HL-60/S4 treated with phorbol 12-myristate 13-acetate at 8.2 ng/mL for 4 days and 3 days (cell line): ENCODE measurements around the gene GRIN3B.

Source experiments
- in situ Hi-C: fragments of 300-500 bp; cut with MboI; formaldehyde crosslinking; loops from 2 replicates; pipeline ENCODE4 v1.15.0; 2022; ENCODE audit warnings: low sequenced_read_pairs

Gene GRIN3B

GRCh38 chr19:1004204-1004802, 4.1 kb downstream of the GRIN3B start:
- in situ Hi-C loops, result no loop called here

GRCh38 chr19:1004803-1005664, 4.8 kb downstream of the GRIN3B start:
- in situ Hi-C loops, result no loop called here

- in situ Hi-C loops, result no loop called here
Measured at GRCh38 chr19:1006711-1007398, 6.6 kb downstream of the GRIN3B start.

GRCh38 chr19:1007399-1008251, 7.4 kb downstream of the GRIN3B start:
- in situ Hi-C loops, result no loop called here

- in situ Hi-C loops, result no loop called here
Measured at GRCh38 chr19:1008268-1009040, 8.2 kb downstream of the GRIN3B start.

GRCh38 chr19:1009041-1009980, 9.1 kb downstream of the GRIN3B start:
- in situ Hi-C loops, result no loop called here

GRCh38 chr19:1009981-1010538, 9.8 kb downstream of the GRIN3B start:
- in situ Hi-C loops, result no loop called here

GRCh38 chr19:1010586-1011510, 10.6 kb downstream of the GRIN3B start:
- in situ Hi-C loops, result no loop called here

- in situ Hi-C loops, result no loop called here
Measured at GRCh38 chr19:1011831-1012333, 11.7 kb downstream of the GRIN3B start.

- in situ Hi-C loops, result no loop called here
Measured at GRCh38 chr19:1012334-1012733, 12.1 kb downstream of the GRIN3B start.

- in situ Hi-C loops, result no loop called here
Measured at GRCh38 chr19:1013218-1013617, 13.0 kb downstream of the GRIN3B start.

GRCh38 chr19:1014161-1015060, 14.2 kb downstream of the GRIN3B start:
- in situ Hi-C loops, result no loop called here

GRCh38 chr19:1015061-1015781, 15.0 kb downstream of the GRIN3B start:
- in situ Hi-C loops, result no loop called here

- in situ Hi-C loops, result no loop called here
Measured at GRCh38 chr19:1015782-1016646, 15.8 kb downstream of the GRIN3B start.

- in situ Hi-C loops, result no loop called here
Measured at GRCh38 chr19:1016647-1017114, 16.5 kb downstream of the GRIN3B start.
